Endothelial cell of umbilical vein (primary cell): Measurements from ENCODE around the gene SRSF6. TPM values are rescaled to one million over a fixed set of nuclear protein-coding genes. Genes with fewer than 3 reads are reported as not detected.
"Not testable (repeated sequence)": the region's sequence is repeated elsewhere in the genome, so short reads cannot be mapped to it uniquely, and the experiment has no call there.

ENCODE experiments used
- BruUV-seq: library from RNA; stranded (reverse); fragments of 400-500 nt; replicated peaks from 2 replicates; lab custom pipeline; 2021; lab: Mats Ljungman, UMichigan
- CTCF ChIA-PET: fragments of 300-600, 350-600 bp; sonication (Branson Sonifier 250); formaldehyde crosslinking; loops from one replicate; lab custom pipeline; 2021; ENCODE audit warnings: antibody characterized with exemption, inconsistent platforms; lab: Charles Lee
- POLR2A ChIA-PET: fragments of 300-600, 350-600 bp; sonication (Branson Sonifier 250); formaldehyde crosslinking; loops from one replicate; lab custom pipeline; 2021; ENCODE audit warnings: antibody characterized with exemption, inconsistent platforms; lab: Charles Lee
- DNase-seq: peaks from one replicate; pipeline ENCODE4 v3.0.0-alpha.2; 2011; ENCODE audit warnings: low read depth, low spot score
- FAIRE-seq: peaks from 2 replicates; lab custom pipeline; 2011; peaks lifted over from hg19 to GRCh38; lab: Jason Lieb, UNC
- H2AFZ ChIP-seq: 2 replicates; pipeline ENCODE4 v1.6.0; 2012; ENCODE audit warnings: low read depth, low read length, control low read depth, inconsistent platforms
- H3K27ac ChIP-seq: 2 replicates; pipeline ENCODE4 v1.5.1; 2011; ENCODE audit warnings: low read depth, mild to moderate bottlenecking, control low read depth, low read length, moderate library complexity; ENCODE audit not compliant: insufficient read depth
- H3K27me3 ChIP-seq, 2 experiments: 2 replicates each; pipeline versions ENCODE4 v1.6.0 to v1.6.1; 2011; ENCODE audit warnings: low read length in 2 of 2, mixed read lengths in 1 of 2; ENCODE audit not compliant: control insufficient read depth in 2 of 2, insufficient read depth in 2 of 2
- H3K36me3 ChIP-seq, 2 experiments: 2 replicates in 1 of 2; 3 replicates in 1 of 2; pipeline ENCODE4 v1.5.1; 2011; ENCODE audit warnings: low read length in 2 of 2, mild to moderate bottlenecking in 1 of 2, moderate library complexity in 1 of 2; ENCODE audit not compliant: control insufficient read depth in 2 of 2, insufficient read depth in 2 of 2; ENCODE audit errors: extremely low read depth in 1 of 2
- H3K4me1 ChIP-seq: 3 replicates; pipeline ENCODE4 v1.5.1; 2011; ENCODE audit warnings: mild to moderate bottlenecking, low read length; ENCODE audit not compliant: control insufficient read depth, insufficient read depth; ENCODE audit errors: extremely low read depth
- H3K4me2 ChIP-seq: 2 replicates; pipeline ENCODE4 v1.6.1; 2011; ENCODE audit warnings: low read length, control low read depth, mixed read lengths; ENCODE audit not compliant: insufficient read depth
- H3K4me3 ChIP-seq, 3 experiments: fragments of 200-600 bp in 1 of 3; sonication (generic), shearing (Covaris generic) in 1 of 3; replicated peaks in 1 of 3; 2 replicates each; pipeline ENCODE4 v1.5.1; 2011 to 2016; ENCODE audit warnings: control low read depth in 3 of 3, low read length in 3 of 3, mild to moderate bottlenecking in 2 of 3, inconsistent platforms in 1 of 3, low read depth in 1 of 3, moderate library complexity in 1 of 3; ENCODE audit not compliant: insufficient read depth in 1 of 3
- H3K79me2 ChIP-seq: 2 replicates; pipeline ENCODE4 v1.6.0; 2012; ENCODE audit warnings: low read length, inconsistent platforms; ENCODE audit not compliant: control insufficient read depth, insufficient read depth
- H3K9ac ChIP-seq: replicated peaks from 2 replicates; pipeline ENCODE3; 2011; ENCODE audit warnings: low read length, control low read depth; ENCODE audit not compliant: insufficient read depth; ENCODE audit errors: extremely low read depth
- H3K9me1 ChIP-seq: replicated peaks from 3 replicates; pipeline ENCODE4 v1.6.0; 2011; ENCODE audit warnings: mild to moderate bottlenecking, low read length; ENCODE audit not compliant: control insufficient read depth, insufficient read depth; ENCODE audit errors: extremely low read depth
- H3K9me3 ChIP-seq: replicated peaks from 2 replicates; pipeline ENCODE4 v1.5.1; 2012; ENCODE audit warnings: low read length, inconsistent platforms; ENCODE audit not compliant: control insufficient read depth, insufficient read depth
- H4K20me1 ChIP-seq: replicated peaks from 2 replicates; pipeline ENCODE3; 2011; ENCODE audit warnings: mild to moderate bottlenecking, low read length; ENCODE audit not compliant: control insufficient read depth, insufficient read depth; ENCODE audit errors: extremely low read depth
- CTCF ChIP-seq, 2 donors: IDR thresholded peaks; 1 replicate in 1 of 2; 2 replicates in 1 of 2; pipeline ENCODE4 v1.5.1; 2011; ENCODE audit warnings: low read length in 2 of 2, mild to moderate bottlenecking in 2 of 2, moderate library complexity in 2 of 2, control low read depth in 1 of 2, inconsistent platforms in 1 of 2, low read depth in 1 of 2; ENCODE audit not compliant: insufficient read depth in 1 of 2; ENCODE audit errors: extremely low read depth in 1 of 2
- EZH2 ChIP-seq: IDR thresholded peaks from 2 replicates; pipeline ENCODE4 v1.6.1; 2012; ENCODE audit warnings: borderline replicate concordance, low read depth, mild to moderate bottlenecking, moderate library complexity, low read length, inconsistent platforms; ENCODE audit not compliant: severe bottlenecking
- FOS ChIP-seq: IDR thresholded peaks from 2 replicates; pipeline ENCODE4 v1.6.1; 2011; ENCODE audit warnings: mild to moderate bottlenecking, low read length, moderate library complexity, borderline replicate concordance; ENCODE audit not compliant: insufficient read depth
- GATA2 ChIP-seq: IDR thresholded peaks from 2 replicates; pipeline ENCODE4 v1.7.0; 2011; ENCODE audit warnings: low read depth, mild to moderate bottlenecking, moderate library complexity, mixed read lengths, low read length; ENCODE audit not compliant: insufficient read length, insufficient read depth
- JUN ChIP-seq: IDR thresholded peaks from 2 replicates; pipeline ENCODE4 v1.6.1; 2011; ENCODE audit warnings: borderline replicate concordance, low read depth; ENCODE audit not compliant: insufficient read length, insufficient read depth
- MAX ChIP-seq: IDR thresholded peaks from 2 replicates; pipeline ENCODE4 v1.6.1; 2011; ENCODE audit not compliant: insufficient read depth, insufficient read length
- MYC ChIP-seq: IDR thresholded peaks from one replicate; pipeline ENCODE4 v1.6.1; 2011; ENCODE audit warnings: mild to moderate bottlenecking, low read depth, low read length
- POLR2A ChIP-seq: IDR thresholded peaks from 2 replicates; pipeline ENCODE4 v1.6.1; 2012; ENCODE audit warnings: low read depth, mild to moderate bottlenecking, control low read depth, low read length
- POLR2AphosphoS5 ChIP-seq: IDR thresholded peaks from 2 replicates; pipeline ENCODE4 v1.6.1; 2012; ENCODE audit warnings: low read depth, mild to moderate bottlenecking, control low read depth, low read length, moderate library complexity; ENCODE audit not compliant: insufficient read depth
- dilution Hi-C: fragments of 300-500 bp; cut with MboI; formaldehyde crosslinking; loops from one replicate; pipeline ENCODE4 v1.15.0; 2019; ENCODE audit warnings: low sequenced_read_pairs; ENCODE audit not compliant: extremely low pct_ligation_motif_present
- intact Hi-C: fragments of 100-400 bp; cut with micrococcal nuclease; formaldehyde crosslinking; loops from one replicate; pipeline ENCODE4 v1.10.0; 2022
- polyA plus RNA-seq, 4 experiments: library from polyadenylated mRNA; depleted of rRNA in 3 of 4; stranded (reverse) in 3 of 4; unstranded in 1 of 4; fragments of >200 nt; gene quantifications; 2 replicates each; pipeline versions ENCODE4 v1.2.1 to v1.2.3, GENCODE V29; 2011 to 2012; ENCODE audit warnings: missing spikeins in 1 of 4
- total RNA-seq: library from RNA; stranded (reverse); gene quantifications from 2 replicates; pipeline ENCODE4 v1.2.3, GENCODE V29; 2021

Gene SRSF6
- total and polyA plus RNA-seq, 2 donors (not counting 3 experiments of a cell fraction or from before 2014, with no cell fraction given), result 61.9 to 157 TPM

DNA sequence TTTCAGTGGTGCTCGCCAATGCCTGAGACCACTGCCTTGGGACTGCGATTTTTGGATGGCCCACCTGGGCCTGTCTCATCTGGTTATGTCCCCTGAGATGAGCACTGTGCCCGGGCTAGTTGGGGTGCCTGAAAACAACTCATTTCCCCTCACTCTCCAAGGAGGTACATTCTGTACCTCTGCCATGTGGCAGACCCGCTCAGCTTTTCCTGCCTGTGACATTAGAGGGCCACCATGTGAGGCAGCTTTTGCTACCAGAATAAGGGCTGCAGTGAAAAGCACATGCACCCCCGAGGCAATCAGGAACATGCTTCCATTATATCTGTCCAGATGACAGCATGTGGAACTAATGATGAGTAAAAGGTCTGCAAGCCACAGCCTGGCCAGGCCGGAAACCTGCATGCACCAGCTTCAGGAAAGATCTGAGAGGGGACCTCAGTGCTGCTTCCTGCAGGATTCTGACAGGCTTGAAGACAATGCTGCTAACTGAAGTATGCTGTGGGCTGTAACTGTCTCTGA, 11.3 kb upstream of the SRSF6 start:
- no peaks in the 10 kb centered on the region for H4K20me1 ChIP-seq
- no TSS peak for BruUV-seq
- no peak overlapping the region for H2AFZ ChIP-seq
- ChIA-PET CTCF (interaction anchor here (1.0 to 2.0 kb wide), 2 partner anchors 246 to 634 kb away, joined by 4 to 8 read pairs; no protein-coding TSS in a partner anchor), POLR2A (no interaction called here)
- H3K9ac ChIP-seq, result no peak overlapping the region
- no peaks in the 10 kb centered on the region for H3K9me3 ChIP-seq
- no peak overlapping the region for H3K4me3 ChIP-seq
- peaks cover 7% of the 10 kb centered on the region for H3K4me1 ChIP-seq
- no peaks in the 10 kb centered on the region for H3K9me1 ChIP-seq
- no peaks in the 10 kb centered on the region for H3K79me2 ChIP-seq
- H3K36me3 ChIP-seq, result no peaks in the 10 kb centered on the region
- no peak for TF ChIP-seq EZH2
- TF ChIP-seq POLR2AphosphoS5, result no peak
- no peak for TF ChIP-seq MAX
- no peak for TF ChIP-seq CTCF (IDR thresholded peaks at IDR 0.05; ENCODE audit: extremely low read depth in 1 of 2, insufficient read depth in 1 of 2, low read depth in 1 of 2, low read length in 2 of 2)
- no peak for TF ChIP-seq JUN
- no peak for TF ChIP-seq POLR2A
- TF ChIP-seq MYC, result no peak
- no peak for TF ChIP-seq GATA2
- no peak for TF ChIP-seq FOS
- dilution Hi-C loops, result no loop called here
- H3K27me3 ChIP-seq, result peaks cover 5 to 10% of the 10 kb centered on the region in 2 experiments
- no peak for FAIRE-seq
- no peak overlapping the region for H3K27ac ChIP-seq
- H3K4me2 ChIP-seq, result no peak overlapping the region
- DNase-seq, result no peak
- intact Hi-C loops, result no loop called here

- H3K4me1 ChIP-seq, BruUV-seq, H3K79me2 ChIP-seq, H3K27ac ChIP-seq, dilution Hi-C loops, H3K9me1 ChIP-seq, H4K20me1 ChIP-seq, H3K9me3 ChIP-seq, H2AFZ ChIP-seq, H3K36me3 ChIP-seq, H3K4me2 ChIP-seq, H3K4me3 ChIP-seq, DNase-seq, FAIRE-seq, H3K9ac ChIP-seq: not testable (repeated sequence)
- ChIA-PET CTCF (interaction anchor here (0.6 to 1.9 kb wide), 42 partner anchors 7 to 1750 kb away, joined by 3 to 39 read pairs (median 4); partner anchors contain the start of genes L3MBTL1, SGK2 and SRSF6), POLR2A (interaction anchor here (0.6 kb wide), 1 partner anchor 9 kb away, joined by 3 read pairs; the partner anchor contains the start of gene SRSF6)
- H3K27me3 ChIP-seq, result peaks cover 7 to 13% of the 10 kb centered on the region in 2 experiments
- intact Hi-C loops, result loop anchor here (2.0 kb wide), 2 partner anchors 66 to 462 kb away; no protein-coding TSS in a partner anchor
Measured at GRCh38 chr20:43448431-43448747, 9.3 kb upstream of the SRSF6 start.
